ENCODE results near the gene FOXD2. TPM values are rescaled to one million over a fixed set of nuclear protein-coding genes. Genes with fewer than 3 reads are reported as not detected.

The FOXD2 gene
- total RNA-seq, 1 donor from 2014 or later = 4.9 TPM

GRCh38 chr1:47436979-47437446, 831 bp upstream of the FOXD2 start:
- TF ChIP-seq CTCF (conservative IDR thresholded peaks at IDR 0.05) = no peak
- Mint-ChIP-seq H3K27ac (peak overlapping the region; percentile 74), H3K9me3 (no peaks in the 10 kb centered on the region), H3K27me3 (peaks cover 54% of the 10 kb centered on the region), H3K4me1 (ENCODE audit: unreplicated experiment) (peaks cover 32% of the 10 kb centered on the region), H3K4me3 (peak overlapping the region; percentile 92), H3K36me3 (no peaks in the 10 kb centered on the region)
- DNase-seq (ENCODE audit: extremely low spot score, unreplicated experiment) = no peak

GRCh38 chr1:47438165-47439016, 547 bp downstream of the FOXD2 start:
- no peak for DNase-seq (ENCODE audit: extremely low spot score, unreplicated experiment)
- TF ChIP-seq CTCF (conservative IDR thresholded peaks at IDR 0.05) = no peak
- Mint-ChIP-seq H3K4me1 (ENCODE audit: unreplicated experiment) (peaks cover 22% of the 10 kb centered on the region), H3K27me3 (peaks cover 40% of the 10 kb centered on the region), H3K36me3 (no peaks in the 10 kb centered on the region), H3K27ac (no peak overlapping the region), H3K9me3 (no peaks in the 10 kb centered on the region), H3K4me3 (peak overlapping the region; percentile 86)

GRCh38 chr1:47439017-47439818, 1.4 kb downstream of the FOXD2 start:
- Mint-ChIP-seq H3K27me3 (peaks cover 32% of the 10 kb centered on the region), H3K4me1 (ENCODE audit: unreplicated experiment) (peaks cover 24% of the 10 kb centered on the region), H3K36me3 (no peaks in the 10 kb centered on the region), H3K4me3 (no peak overlapping the region), H3K27ac (no peak overlapping the region), H3K9me3 (no peaks in the 10 kb centered on the region)
- no peak for DNase-seq (ENCODE audit: extremely low spot score, unreplicated experiment)
- TF ChIP-seq CTCF (conservative IDR thresholded peaks at IDR 0.05) = no peak

GRCh38 chr1:47439819-47440598, 2.2 kb downstream of the FOXD2 start:
- no peak for TF ChIP-seq CTCF (conservative IDR thresholded peaks at IDR 0.05)
- peaks cover 21% of the 10 kb centered on the region for H3K4me1 Mint-ChIP-seq (ENCODE audit: unreplicated experiment)

GRCh38 chr1:47440599-47441081, 2.8 kb downstream of the FOXD2 start:
- Mint-ChIP-seq H3K9me3 (no peaks in the 10 kb centered on the region), H3K36me3 (no peaks in the 10 kb centered on the region), H3K27me3 (peaks cover 17% of the 10 kb centered on the region), H3K4me1 (ENCODE audit: unreplicated experiment) (peaks cover 24% of the 10 kb centered on the region), H3K4me3 (no peak overlapping the region), H3K27ac (no peak overlapping the region)
- no peak for TF ChIP-seq CTCF (conservative IDR thresholded peaks at IDR 0.05)
- no peak for DNase-seq (ENCODE audit: extremely low spot score, unreplicated experiment)

More at GRCh38 chr1:47439819-47440598, 2.2 kb downstream of the FOXD2 start:
- H3K27ac Mint-ChIP-seq = no peak overlapping the region
- no peaks in the 10 kb centered on the region for H3K36me3 Mint-ChIP-seq
- no peak overlapping the region for H3K4me3 Mint-ChIP-seq
- no peaks in the 10 kb centered on the region for H3K9me3 Mint-ChIP-seq
- DNase-seq (ENCODE audit: extremely low spot score, unreplicated experiment) = no peak
- H3K27me3 Mint-ChIP-seq = peaks cover 24% of the 10 kb centered on the region
